ENCODE measurements around the gene LRRK1. TPM values are rescaled to one million over a fixed set of nuclear protein-coding genes. Genes with fewer than 3 reads are reported as not detected.

Gene LRRK1
- total and polyA plus RNA-seq, 2 donors (not counting 1 experiment from before 2014, with no cell fraction given): 19.8 to 53.0 TPM

- H4K20me1 ChIP-seq (ENCODE audit: control insufficient read depth, insufficient read depth, low read length, poor library complexity, severe bottlenecking): no peaks in the 10 kb centered on the region
- intact Hi-C loops (cut with micrococcal nuclease): no loop called here
- Mint-ChIP-seq H3K27me3 (no peaks in the 10 kb centered on the region), H3K4me3 (no peak overlapping the region), H3K4me1 (peaks cover 2% of the 10 kb centered on the region), H3K27ac (no peak overlapping the region), H3K9me3 (ENCODE audit: insufficient read depth) (no peaks in the 10 kb centered on the region)
- H3K4me1 ChIP-seq (ENCODE audit: control insufficient read depth in 2 of 2, insufficient read depth in 2 of 2, low read length in 2 of 2): peaks cover 5 to 7% of the 10 kb centered on the region in 2 donors
- no peak overlapping the region for H2AFZ ChIP-seq (ENCODE audit: insufficient read depth, low read depth, low read length, poor library complexity, severe bottlenecking)
- H3K27ac ChIP-seq (ENCODE audit: low read length in 2 of 2): no peak overlapping the region
- WGBS (ENCODE audit: insufficient coverage): no CpG with 5 or more reads among the region's 1 CpG
- H3K9ac ChIP-seq (ENCODE audit: low read length): no peak overlapping the region
- no peaks in the 10 kb centered on the region for H3K27me3 ChIP-seq (replicated peaks in 1 of 4; ENCODE audit: control extremely low read depth in 1 of 4, control insufficient read depth in 3 of 4, insufficient read depth in 4 of 4, low read length in 3 of 4)
- H3K36me3 ChIP-seq (replicated peaks in 1 of 2; ENCODE audit: control extremely low read depth in 1 of 2, control insufficient read depth in 1 of 2, extremely low read depth in 1 of 2, insufficient read depth in 2 of 2, low read length in 1 of 2): peaks cover 2 to 7% of the 10 kb centered on the region in 2 experiments
- CTCF ChIA-PET: interaction anchor here (1.5 to 1.7 kb wide), 2 partner anchors 8 to 10 kb away, joined by 7 to 13 read pairs; no protein-coding TSS in a partner anchor
- DNase-seq: no peak
- ATAC-seq (ENCODE audit: low read depth): no peak
- H3K4me2 ChIP-seq (replicated peaks; ENCODE audit: low read depth, low read length, poor library complexity, severe bottlenecking): no peak overlapping the region
- no peaks in the 10 kb centered on the region for H3K79me2 ChIP-seq (ENCODE audit: control insufficient read depth, insufficient read depth, low read length)
- H3K4me3 ChIP-seq (ENCODE audit: control extremely low read depth in 1 of 5, extremely low read depth in 1 of 5, insufficient read depth in 1 of 5, low read depth in 2 of 5, low read length in 4 of 5): no peak overlapping the region
- TF ChIP-seq CTCF (IDR thresholded peaks at IDR 0.05) (no peak), EZH2 (IDR thresholded peaks at IDR 0.05; ENCODE audit: borderline replicate concordance, insufficient read depth, low read depth, low read length, poor library complexity, severe bottlenecking) (no peak)
- POLR2A ChIA-PET: no interaction called here
- peaks cover 0 to 5% (median 0%) of the 10 kb centered on the region in 3 donors for H3K9me3 ChIP-seq (ENCODE audit: control extremely low read depth in 1 of 3, control insufficient read depth in 2 of 3, insufficient read depth in 1 of 3, low read length in 2 of 3)
Measured at GRCh38 chr15:100998630-100999029, 79.5 kb downstream of the LRRK1 start.

GRCh38 chr15:100999369-100999768, 80.2 kb downstream of the LRRK1 start:
- no peak overlapping the region for H3K4me3 Mint-ChIP-seq
- Histone ChIP-seq H3K4me3 (ENCODE audit: control extremely low read depth in 1 of 5, extremely low read depth in 1 of 5, insufficient read depth in 1 of 5, low read depth in 2 of 5, low read length in 4 of 5) (no peak overlapping the region), H4K20me1 (ENCODE audit: control insufficient read depth, insufficient read depth, low read length, poor library complexity, severe bottlenecking) (no peaks in the 10 kb centered on the region), H3K79me2 (ENCODE audit: control insufficient read depth, insufficient read depth, low read length) (no peaks in the 10 kb centered on the region), H3K9ac (ENCODE audit: low read length) (no peak overlapping the region), H2AFZ (ENCODE audit: insufficient read depth, low read depth, low read length, poor library complexity, severe bottlenecking) (no peak overlapping the region), H3K4me1 (ENCODE audit: control insufficient read depth in 2 of 2, insufficient read depth in 2 of 2, low read length in 2 of 2) (peaks cover 5 to 7% of the 10 kb centered on the region in 2 donors), H3K9me3 (ENCODE audit: control extremely low read depth in 1 of 3, control insufficient read depth in 2 of 3, insufficient read depth in 1 of 3, low read length in 2 of 3) (peaks cover 0 to 10% (median 0%) of the 10 kb centered on the region in 3 donors), H3K27me3 (replicated peaks in 1 of 4; ENCODE audit: control extremely low read depth in 1 of 4, control insufficient read depth in 3 of 4, insufficient read depth in 4 of 4, low read length in 3 of 4) (no peaks in the 10 kb centered on the region), H3K4me2 (replicated peaks; ENCODE audit: low read depth, low read length, poor library complexity, severe bottlenecking) (no peak overlapping the region), H3K27ac (ENCODE audit: low read length in 2 of 2) (no peak overlapping the region), H3K36me3 (replicated peaks in 1 of 2; ENCODE audit: control extremely low read depth in 1 of 2, control insufficient read depth in 1 of 2, extremely low read depth in 1 of 2, insufficient read depth in 2 of 2, low read length in 1 of 2) (peaks cover 2 to 7% of the 10 kb centered on the region in 2 experiments)
- CTCF ChIA-PET: interaction anchor here (0.7 to 1.7 kb wide), 4 partner anchors 7 to 124 kb away, joined by 4 to 13 read pairs (median 7); partner anchors contain the start of gene LRRK1
- POLR2A ChIA-PET: interaction anchor here (0.6 kb wide), 1 partner anchor 8 kb away, joined by 3 read pairs; no protein-coding TSS in a partner anchor
- intact Hi-C loops (cut with micrococcal nuclease): no loop called here
- peaks cover 2% of the 10 kb centered on the region for H3K4me1 Mint-ChIP-seq
- TF ChIP-seq CTCF (IDR thresholded peaks at IDR 0.05): no peak
- TF ChIP-seq EZH2 (IDR thresholded peaks at IDR 0.05; ENCODE audit: borderline replicate concordance, insufficient read depth, low read depth, low read length, poor library complexity, severe bottlenecking): no peak
- no peak overlapping the region for H3K27ac Mint-ChIP-seq
- H3K9me3 Mint-ChIP-seq (ENCODE audit: insufficient read depth): no peaks in the 10 kb centered on the region
- H3K27me3 Mint-ChIP-seq: no peaks in the 10 kb centered on the region
- WGBS (ENCODE audit: insufficient coverage): 100% methylated on average over 1 of the region's 3 CpGs
- ATAC-seq (ENCODE audit: low read depth) (no peak), DNase-seq (no peak)
